GM18508 (cell line): ENCODE measurements around the gene AFAP1.

Experiments used
- ATAC-seq: cut with Tn5 transposase; IDR thresholded peaks from one replicate; pipeline ENCODE4 v1.9.1; 2021; ENCODE audit warnings: moderate number of reproducible peaks; ENCODE audit not compliant: insufficient read depth, unreplicated experiment

The AFAP1 gene

GRCh38 chr4:7745301-7745885 is 194.3 kb downstream of the AFAP1 start:
- no peak for ATAC-seq

GRCh38 chr4:7744142-7744804 is 195.4 kb downstream of the AFAP1 start:
- ATAC-seq = no peak

- ATAC-seq = no peak
Measured at GRCh38 chr4:7742807-7743280, 196.8 kb downstream of the AFAP1 start.

- no peak for ATAC-seq
Measured at GRCh38 chr4:7741946-7742806, 197.5 kb downstream of the AFAP1 start.

GRCh38 chr4:7740866-7741525 is 198.7 kb downstream of the AFAP1 start:
- no peak for ATAC-seq

- no peak for ATAC-seq
Measured at GRCh38 chr4:7739918-7740865, 199.5 kb downstream of the AFAP1 start.

GRCh38 chr4:7739077-7739917 is 200.4 kb downstream of the AFAP1 start:
- ATAC-seq = no peak

GRCh38 chr4:7738458-7739076 is 201.1 kb downstream of the AFAP1 start:
- ATAC-seq = no peak

- ATAC-seq = no peak
Measured at GRCh38 chr4:7737752-7738457, 201.8 kb downstream of the AFAP1 start.

GRCh38 chr4:7737268-7737645 is 202.4 kb downstream of the AFAP1 start:
- no peak for ATAC-seq

GRCh38 chr4:7736436-7737267 is 203.0 kb downstream of the AFAP1 start:
- ATAC-seq = no peak

GRCh38 chr4:7735961-7736360 is 203.7 kb downstream of the AFAP1 start:
- no peak for ATAC-seq

- ATAC-seq = no peak
Measured at GRCh38 chr4:7735395-7735794, 204.3 kb downstream of the AFAP1 start.

GRCh38 chr4:7734651-7735260 is 204.9 kb downstream of the AFAP1 start:
- no peak for ATAC-seq

- ATAC-seq = no peak
Measured at GRCh38 chr4:7733801-7734650, 205.6 kb downstream of the AFAP1 start.

GRCh38 chr4:7733201-7733600 is 206.5 kb downstream of the AFAP1 start:
- ATAC-seq = no peak
